Caco-2 (cell line): Measurements from ENCODE around the gene CDH20. TPM values are rescaled to one million over a fixed set of nuclear protein-coding genes. Genes with fewer than 3 reads are reported as not detected.

Experiments used
- BruUV-seq: library from RNA; stranded (reverse); fragments of 400-500 nt; replicated peaks from 2 replicates; lab custom pipeline; 2021; lab: Mats Ljungman, UMichigan
- CTCF ChIA-PET: fragments of 300-600 bp; sonication (Branson Sonifier 250); formaldehyde crosslinking; loops from one replicate; lab custom pipeline; 2022; ENCODE audit warnings: antibody characterized with exemption; lab: Charles Lee
- POLR2A ChIA-PET: fragments of 300-600 bp; sonication (Branson Sonifier 250); formaldehyde crosslinking; loops from one replicate; lab custom pipeline; 2022; ENCODE audit warnings: antibody characterized with exemption; lab: Charles Lee
- DNase-seq, 2 experiments: peaks; one replicate each; pipeline versions ENCODE4 v3.0.0 to v3.0.0-alpha.2; 2020 to 2022
- H3K27me3 ChIP-seq: replicated peaks from 2 replicates; pipeline ENCODE4 v1.6.0; 2011; ENCODE audit warnings: low read length; ENCODE audit not compliant: control insufficient read depth, insufficient read depth
- H3K36me3 ChIP-seq: 2 replicates; pipeline ENCODE4 v1.5.1; 2011; ENCODE audit warnings: low read length; ENCODE audit not compliant: control insufficient read depth, insufficient read depth
- H3K4me1 ChIP-seq: fragments of 250-450 bp; sonication (Bioruptor Pico); 2 replicates; pipeline ENCODE4 v1.5.1; 2020; ENCODE audit warnings: mild to moderate bottlenecking
- H3K4me3 ChIP-seq: 2 replicates; pipeline ENCODE4 v1.5.1; 2011; ENCODE audit warnings: low read depth, mild to moderate bottlenecking, control low read depth, low read length
- H3K9me3 ChIP-seq: fragments of 250-450 bp; sonication (Bioruptor Pico); 2 replicates; pipeline ENCODE4 v1.5.1; 2020; ENCODE audit warnings: mild to moderate bottlenecking, moderate library complexity
- H3K27ac Mint-ChIP-seq: one replicate; pipeline ENCODE4 v1.8.0; 2022; ENCODE audit warnings: mixed read lengths; ENCODE audit not compliant: unreplicated experiment
- H3K27me3 Mint-ChIP-seq: one replicate; pipeline ENCODE4 v1.8.0; 2022; ENCODE audit warnings: mixed read lengths; ENCODE audit not compliant: insufficient read depth, unreplicated experiment
- H3K36me3 Mint-ChIP-seq: one replicate; pipeline ENCODE4 v1.8.0; 2022; ENCODE audit warnings: mild to moderate bottlenecking, mixed read lengths; ENCODE audit not compliant: insufficient read depth, unreplicated experiment
- H3K4me1 Mint-ChIP-seq: one replicate; pipeline ENCODE4 v1.8.0; 2022; ENCODE audit warnings: low read depth, mixed read lengths; ENCODE audit not compliant: unreplicated experiment
- H3K4me3 Mint-ChIP-seq: one replicate; pipeline ENCODE4 v1.8.0; 2022; ENCODE audit warnings: mild to moderate bottlenecking, moderate library complexity, mixed read lengths; ENCODE audit not compliant: unreplicated experiment
- H3K9me3 Mint-ChIP-seq: one replicate; pipeline ENCODE4 v1.8.0; 2022; ENCODE audit warnings: mixed read lengths; ENCODE audit not compliant: unreplicated experiment
- CTCF ChIP-seq, 2 experiments: fragments of 200-600 bp in 1 of 2; IDR thresholded peaks; 1 replicate in 1 of 2; 2 replicates in 1 of 2; pipeline versions ENCODE4 v1.5.1 to v1.8.0; 2011 to 2022; ENCODE audit warnings: antibody characterized with exemption in 1 of 2, control low read depth in 1 of 2, inconsistent platforms in 1 of 2, low read depth in 1 of 2, low read length in 1 of 2, mild to moderate bottlenecking in 1 of 2, moderate library complexity in 1 of 2; ENCODE audit not compliant: insufficient read depth in 1 of 2, severe bottlenecking in 1 of 2, unreplicated experiment in 1 of 2
- intact Hi-C: fragments of 100-400 bp; cut with micrococcal nuclease; formaldehyde crosslinking; loops from one replicate; pipeline ENCODE4 v1.10.0; 2022; ENCODE audit not compliant: unreplicated experiment
- total RNA-seq: library from RNA; stranded (reverse); gene quantifications from 2 replicates; pipeline ENCODE4 v1.2.3, GENCODE V29; 2022

The CDH20 gene
- total RNA-seq, 1 experiment from 2014 or later = not detected

- ChIA-PET POLR2A (no interaction called here), CTCF (no interaction called here)
- Histone ChIP-seq H3K9me3 (no peaks in the 10 kb centered on the region), H3K4me3 (no peak overlapping the region), H3K27me3 (no peaks in the 10 kb centered on the region), H3K36me3 (no peaks in the 10 kb centered on the region), H3K4me1 (no peaks in the 10 kb centered on the region)
- H3K36me3 Mint-ChIP-seq = no peaks in the 10 kb centered on the region
- no peaks in the 10 kb centered on the region for H3K4me1 Mint-ChIP-seq
- no TSS peak for BruUV-seq
- no peak for TF ChIP-seq CTCF (IDR thresholded peaks at IDR 0.05; ENCODE audit: insufficient read depth in 1 of 2, low read depth in 1 of 2, low read length in 1 of 2, severe bottlenecking in 1 of 2, unreplicated experiment in 1 of 2)
- no peaks in the 10 kb centered on the region for H3K27me3 Mint-ChIP-seq
- no peak overlapping the region for H3K27ac Mint-ChIP-seq
- H3K4me3 Mint-ChIP-seq = no peak overlapping the region
- no peaks in the 10 kb centered on the region for H3K9me3 Mint-ChIP-seq
- intact Hi-C loops = no loop called here
- DNase-seq = no peak
Measured at GRCh38 chr18:61572084-61572655, 238.9 kb downstream of the CDH20 start.

DNA sequence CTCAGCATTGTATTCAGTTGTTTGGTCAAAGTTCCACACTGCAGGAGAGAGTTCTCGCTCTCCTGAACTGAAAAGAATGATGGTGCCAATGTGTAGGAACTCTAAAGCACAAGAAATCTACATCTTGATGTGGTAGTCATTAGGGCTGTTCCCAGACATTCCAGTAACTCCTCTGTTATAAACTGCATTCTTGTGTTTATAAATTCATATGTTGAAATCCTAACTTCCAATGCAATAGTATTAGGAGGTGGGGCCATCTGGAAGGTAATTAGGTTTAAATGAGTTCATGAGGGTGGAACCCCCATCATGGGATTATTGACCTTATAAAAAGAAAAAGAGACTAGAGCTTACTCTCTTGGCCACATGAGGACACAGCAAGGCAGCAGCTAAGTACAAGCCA lies 239.6 kb downstream of the CDH20 start:
- no peak overlapping the region for H3K4me3 Mint-ChIP-seq
- TF ChIP-seq CTCF (IDR thresholded peaks at IDR 0.05; ENCODE audit: insufficient read depth in 1 of 2, low read depth in 1 of 2, low read length in 1 of 2, severe bottlenecking in 1 of 2, unreplicated experiment in 1 of 2) = no peak
- H3K4me1 Mint-ChIP-seq = no peaks in the 10 kb centered on the region
- CTCF ChIA-PET = no interaction called here
- no peaks in the 10 kb centered on the region for H3K27me3 Mint-ChIP-seq
- no peak for DNase-seq
- H3K36me3 ChIP-seq = no peaks in the 10 kb centered on the region
- H3K9me3 ChIP-seq = no peaks in the 10 kb centered on the region
- no TSS peak for BruUV-seq
- no peaks in the 10 kb centered on the region for H3K4me1 ChIP-seq
- intact Hi-C loops = no loop called here
- POLR2A ChIA-PET = no interaction called here
- H3K27ac Mint-ChIP-seq = no peak overlapping the region
- no peaks in the 10 kb centered on the region for H3K27me3 ChIP-seq
- no peak overlapping the region for H3K4me3 ChIP-seq
- H3K9me3 Mint-ChIP-seq = no peaks in the 10 kb centered on the region
- no peaks in the 10 kb centered on the region for H3K36me3 Mint-ChIP-seq

DNA sequence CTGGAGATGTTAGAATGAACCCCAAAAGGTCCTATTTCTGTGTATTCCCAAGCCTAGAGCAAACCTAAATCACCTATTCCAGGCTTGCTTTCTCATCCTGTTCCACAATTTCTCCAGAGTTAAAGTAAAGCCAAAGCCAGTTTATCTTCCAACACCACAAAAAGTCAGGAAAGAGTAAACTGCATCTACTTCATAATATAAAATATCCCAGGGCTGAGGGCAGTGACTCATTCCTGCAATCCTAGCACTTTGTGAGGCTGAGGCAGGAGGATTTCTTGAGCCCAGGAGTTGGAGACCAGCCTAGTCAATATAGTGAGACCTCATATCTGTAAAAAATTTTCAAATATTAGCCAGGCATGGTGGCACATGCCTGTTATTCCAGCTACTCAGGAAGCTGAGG lies 241.4 kb downstream of the CDH20 start:
- ChIA-PET POLR2A (no interaction called here), CTCF (no interaction called here)
- H3K9me3 ChIP-seq = no peaks in the 10 kb centered on the region
- DNase-seq = no peak
- Mint-ChIP-seq H3K9me3 (no peaks in the 10 kb centered on the region), H3K4me1 (no peaks in the 10 kb centered on the region), H3K36me3 (no peaks in the 10 kb centered on the region), H3K27me3 (no peaks in the 10 kb centered on the region), H3K4me3 (no peak overlapping the region), H3K27ac (no peak overlapping the region)
- H3K27me3 ChIP-seq = no peaks in the 10 kb centered on the region
- H3K4me1 ChIP-seq = no peaks in the 10 kb centered on the region
- no peak for TF ChIP-seq CTCF (IDR thresholded peaks at IDR 0.05; ENCODE audit: insufficient read depth in 1 of 2, low read depth in 1 of 2, low read length in 1 of 2, severe bottlenecking in 1 of 2, unreplicated experiment in 1 of 2)
- H3K4me3 ChIP-seq = no peak overlapping the region
- H3K36me3 ChIP-seq = no peaks in the 10 kb centered on the region
- BruUV-seq = no TSS peak
- intact Hi-C loops = no loop called here
